GM10266 (cell line): ENCODE data around the gene NUCKS1.

Source experiments
- DNase-seq: peaks from one replicate; pipeline ENCODE4 v3.0.0; 2012; ENCODE audit errors: extremely low spot score
- CTCF ChIP-seq: IDR thresholded peaks from 2 replicates; pipeline ENCODE4 v1.5.1; 2012; ENCODE audit warnings: mild to moderate bottlenecking, low read depth; ENCODE audit not compliant: control insufficient read depth, insufficient read depth; ENCODE audit errors: missing control alignments

Gene NUCKS1

GRCh38 chr1:205688171-205689080 is 61.6 kb downstream of the NUCKS1 start:
- no peak for DNase-seq
- no peak for TF ChIP-seq CTCF

- no peak for TF ChIP-seq CTCF
- DNase-seq, result no peak
These were observed 62.7 kb downstream of the NUCKS1 start for GRCh38 chr1:205687242-205687641.

- no peak for DNase-seq
- no peak for TF ChIP-seq CTCF
These were observed 68.6 kb downstream of the NUCKS1 start for GRCh38 chr1:205681364-205681763.

- peak; percentile 66 for DNase-seq
- no peak for TF ChIP-seq CTCF
These were observed 69.7 kb downstream of the NUCKS1 start, which contains the start of gene SLC45A3 for GRCh38 chr1:205680073-205680851. Gene SLC45A3 (minus strand): TSS chr1:205680509. CDS start chr1:205664656, 15,853 bp downstream.

GRCh38 chr1:205678286-205679111 is 71.5 kb downstream of the NUCKS1 start:
- no peak for DNase-seq
- TF ChIP-seq CTCF, result no peak

- no peak for TF ChIP-seq CTCF
- DNase-seq, result no peak
These were observed 72.8 kb downstream of the NUCKS1 start for GRCh38 chr1:205677167-205677566.
